NK-92 (cell line): Measurements from ENCODE around the gene SOX13.

ENCODE experiments used
- DNase-seq: peaks from one replicate; lab custom pipeline; 2025; ENCODE audit not compliant: unreplicated experiment; lab: John Stamatoyannopoulos, UW

The SOX13 gene

GRCh38 chr1:204062106-204062505, 10.8 kb upstream of the SOX13 start:
- DNase-seq: no peak

- DNase-seq: no peak
Measured at GRCh38 chr1:204065174-204065985, 7.5 kb upstream of the SOX13 start.

DNA sequence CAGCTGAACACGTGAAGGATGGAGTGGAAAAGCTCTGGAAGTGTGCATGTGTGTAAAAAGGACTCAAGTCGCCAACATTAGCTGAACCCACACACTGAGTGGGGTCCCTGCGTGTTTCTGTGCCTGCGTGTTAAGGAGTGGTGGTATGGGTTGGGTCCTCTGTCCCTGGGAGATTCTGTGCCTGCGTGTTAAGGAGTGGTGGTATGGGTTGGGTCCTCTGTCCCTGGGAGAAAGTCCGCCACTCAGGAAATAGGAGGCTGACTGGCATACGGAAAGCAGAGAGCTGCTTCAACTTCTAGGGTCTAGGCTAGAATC, 7.0 kb upstream of the SOX13 start:
- DNase-seq: no peak

GRCh38 chr1:204067935-204068334, 5.0 kb upstream of the SOX13 start:
- DNase-seq: no peak

GRCh38 chr1:204069887-204070286, 3.0 kb upstream of the SOX13 start:
- DNase-seq: no peak

DNA sequence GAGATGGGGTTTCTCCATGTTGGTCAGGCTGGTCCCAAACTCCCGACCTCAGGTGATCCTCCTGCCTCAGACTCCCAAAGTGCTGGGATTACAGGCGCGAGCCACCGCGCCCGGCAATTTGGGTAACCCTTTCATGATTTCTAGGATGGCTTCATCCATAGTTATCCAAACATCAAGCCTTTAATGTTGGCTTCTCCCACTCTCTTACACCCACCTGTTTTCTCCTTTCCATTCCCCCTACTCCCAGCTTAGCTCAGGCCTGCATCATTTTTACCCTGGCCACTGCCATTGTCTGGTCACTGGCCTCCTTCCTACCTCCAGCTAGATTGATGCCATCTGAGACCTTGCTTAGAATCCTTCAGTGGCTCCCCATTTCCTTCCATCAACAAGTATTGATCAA, 2.0 kb upstream of the SOX13 start:
- no peak for DNase-seq

- no peak for DNase-seq
Measured at GRCh38 chr1:204073837-204074273, 940 bp downstream of the SOX13 start.

DNA sequence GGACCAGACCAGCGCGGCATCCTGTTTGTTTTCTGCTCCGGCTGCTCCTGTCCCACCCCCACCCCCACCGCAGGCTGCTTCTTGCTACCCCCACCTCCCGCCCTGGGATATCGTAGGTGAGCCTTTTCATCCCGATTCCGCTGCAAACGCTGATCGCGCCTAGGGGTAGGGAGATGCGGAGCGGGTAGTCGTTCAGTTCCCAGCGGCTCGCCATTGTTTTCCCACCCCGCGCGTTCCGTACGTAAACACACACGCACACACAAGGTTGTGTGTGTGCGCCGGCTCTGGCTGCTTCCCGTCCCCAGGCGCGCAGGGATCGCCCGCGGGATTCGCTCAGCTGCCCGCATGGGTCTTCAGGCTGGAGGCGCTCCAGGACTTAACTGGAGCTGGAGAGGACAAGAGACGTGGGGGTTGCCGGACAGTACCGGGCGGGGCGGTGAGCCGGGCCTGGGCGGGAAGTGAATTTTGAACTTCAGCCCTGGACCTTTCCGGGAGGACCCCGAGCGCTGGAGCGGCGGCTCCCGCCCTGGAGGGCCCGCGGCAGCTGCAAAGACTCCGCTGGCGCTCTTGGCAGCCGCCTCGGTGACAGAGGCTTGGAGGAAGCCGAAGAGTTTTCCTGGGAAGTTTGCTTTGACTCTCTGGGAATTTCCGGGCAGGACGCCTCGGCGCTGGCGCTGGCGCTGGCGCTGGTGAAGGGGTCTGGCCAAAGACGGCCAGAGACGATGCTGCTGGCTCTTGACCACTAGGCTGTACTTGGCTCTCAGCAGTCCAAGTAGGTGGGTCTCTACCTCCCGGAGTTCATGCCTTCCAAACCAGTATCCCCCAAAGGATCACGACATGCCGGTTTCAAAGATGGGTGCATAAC, 1.6 kb downstream of the SOX13 start:
- DNase-seq: no peak

- DNase-seq: no peak
Measured at GRCh38 chr1:204075139-204075521, 2.2 kb downstream of the SOX13 start.

DNA sequence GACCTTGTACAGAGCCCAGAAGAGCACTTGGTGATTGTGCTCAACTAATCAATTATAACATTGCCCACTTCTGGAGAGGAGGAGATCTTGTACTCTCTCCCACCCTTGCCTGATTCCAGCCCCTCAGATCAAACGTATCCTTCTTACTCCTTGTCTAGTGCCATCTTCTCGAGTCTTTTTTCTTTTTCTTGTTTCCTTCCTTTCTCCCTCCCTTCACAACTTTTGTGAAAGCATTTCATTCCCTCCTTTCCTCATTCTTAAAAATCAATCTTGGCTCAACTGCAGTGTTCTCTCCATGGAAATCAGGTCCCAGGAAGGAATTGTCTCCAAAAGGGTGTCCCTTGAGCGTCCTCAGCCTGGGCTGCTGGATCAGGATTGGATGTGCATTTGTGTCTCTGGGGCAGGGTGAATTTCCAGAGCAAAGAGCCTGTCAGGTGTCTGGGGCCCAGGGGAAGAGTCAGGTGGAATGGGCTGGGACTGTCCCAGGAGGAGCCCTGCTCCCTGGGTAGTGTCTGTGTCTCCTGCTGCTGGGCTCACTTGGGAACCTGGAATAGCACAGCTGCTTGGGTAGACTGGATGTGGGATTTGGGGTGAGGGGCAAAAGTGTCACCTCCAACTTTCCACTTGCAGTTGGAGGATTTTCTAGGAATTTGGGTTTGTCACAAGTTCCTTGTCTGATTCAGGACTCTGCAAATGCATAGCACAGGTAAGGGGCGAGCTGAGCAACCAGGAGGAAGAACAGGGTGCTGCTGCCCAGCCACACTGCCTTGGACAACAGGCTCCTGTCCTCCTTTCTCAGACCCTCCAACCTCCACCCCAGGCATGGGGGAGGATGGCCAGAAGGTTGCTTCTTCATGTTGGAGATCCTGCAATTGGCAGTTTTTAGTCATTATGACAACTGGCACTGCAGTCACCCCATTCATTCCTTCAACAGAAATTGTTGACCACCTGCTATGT, 3.3 kb downstream of the SOX13 start:
- DNase-seq: no peak

DNA sequence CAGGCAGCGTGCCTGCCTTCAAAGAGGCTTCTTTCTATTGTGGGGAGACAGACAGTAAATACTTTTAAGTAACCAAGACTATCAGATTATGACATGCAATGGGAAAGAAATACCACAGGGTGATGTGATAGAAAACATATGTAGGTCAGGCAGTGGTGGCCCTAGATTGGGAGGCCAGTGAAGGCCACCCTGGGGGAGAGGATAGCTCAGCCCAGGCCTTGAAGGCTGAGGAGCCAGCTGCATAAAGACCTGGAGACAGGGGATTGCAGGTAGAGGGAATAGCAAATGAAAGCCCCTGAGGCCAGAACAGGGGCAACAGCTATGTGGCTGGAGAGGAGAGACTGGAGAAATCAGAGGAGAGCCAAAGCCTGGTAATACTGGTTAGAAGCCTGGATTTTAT, 4.0 kb downstream of the SOX13 start:
- no peak for DNase-seq

DNA sequence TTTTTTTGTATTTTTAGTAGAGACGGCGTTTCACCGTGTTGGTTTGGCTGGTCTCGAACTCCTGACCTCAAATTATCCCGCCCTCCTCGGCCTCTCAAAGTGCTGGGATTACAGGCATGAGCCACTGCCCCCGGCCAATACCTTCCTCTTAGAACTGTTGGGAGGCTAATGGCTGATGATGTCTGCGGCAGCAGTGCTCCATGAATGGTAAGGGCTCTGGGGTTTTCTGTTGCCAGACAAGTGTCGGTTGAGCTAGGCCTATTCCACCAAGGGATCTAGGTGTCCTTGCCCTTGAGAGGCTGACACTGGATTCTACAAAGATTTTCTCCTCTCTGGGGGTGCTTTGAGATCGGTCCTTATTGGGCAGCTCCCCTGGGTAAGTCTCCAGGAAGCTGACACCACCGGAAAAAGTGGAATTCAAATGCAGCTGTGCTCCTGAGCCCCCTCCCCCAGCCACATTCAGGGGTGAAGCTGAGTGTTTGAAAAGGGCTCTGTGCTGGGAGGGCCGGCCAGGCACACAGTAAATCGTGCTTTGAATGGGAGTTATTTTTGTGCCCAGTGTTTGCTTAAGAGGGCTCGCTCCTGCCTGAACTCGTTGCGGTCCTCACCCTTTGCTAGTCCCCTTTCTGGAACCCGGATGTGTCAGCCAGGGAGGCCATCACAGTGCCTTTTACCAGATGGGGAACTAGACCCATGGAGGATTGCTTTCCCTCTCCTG, 5.2 kb downstream of the SOX13 start:
- DNase-seq: no peak

DNA sequence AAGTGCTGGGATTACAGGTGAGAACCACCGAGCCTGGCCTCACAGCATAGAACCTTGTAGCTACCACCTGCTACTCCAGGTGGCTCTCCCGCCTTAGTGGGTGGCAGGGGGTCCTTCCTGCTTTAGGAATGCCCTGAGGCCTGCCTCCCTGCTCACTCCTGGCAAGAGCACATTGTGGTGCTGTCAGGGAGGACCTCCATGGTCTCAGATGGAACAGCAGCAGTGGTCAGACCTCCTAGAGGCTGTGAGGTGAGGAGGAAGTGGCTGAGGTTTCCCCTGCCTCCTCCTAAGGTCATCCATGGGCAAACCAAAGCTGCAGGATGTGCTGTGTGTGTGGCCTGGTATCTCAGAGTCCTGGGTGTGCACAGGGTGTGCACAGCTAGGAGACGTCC, 6.7 kb downstream of the SOX13 start:
- no peak for DNase-seq

DNA sequence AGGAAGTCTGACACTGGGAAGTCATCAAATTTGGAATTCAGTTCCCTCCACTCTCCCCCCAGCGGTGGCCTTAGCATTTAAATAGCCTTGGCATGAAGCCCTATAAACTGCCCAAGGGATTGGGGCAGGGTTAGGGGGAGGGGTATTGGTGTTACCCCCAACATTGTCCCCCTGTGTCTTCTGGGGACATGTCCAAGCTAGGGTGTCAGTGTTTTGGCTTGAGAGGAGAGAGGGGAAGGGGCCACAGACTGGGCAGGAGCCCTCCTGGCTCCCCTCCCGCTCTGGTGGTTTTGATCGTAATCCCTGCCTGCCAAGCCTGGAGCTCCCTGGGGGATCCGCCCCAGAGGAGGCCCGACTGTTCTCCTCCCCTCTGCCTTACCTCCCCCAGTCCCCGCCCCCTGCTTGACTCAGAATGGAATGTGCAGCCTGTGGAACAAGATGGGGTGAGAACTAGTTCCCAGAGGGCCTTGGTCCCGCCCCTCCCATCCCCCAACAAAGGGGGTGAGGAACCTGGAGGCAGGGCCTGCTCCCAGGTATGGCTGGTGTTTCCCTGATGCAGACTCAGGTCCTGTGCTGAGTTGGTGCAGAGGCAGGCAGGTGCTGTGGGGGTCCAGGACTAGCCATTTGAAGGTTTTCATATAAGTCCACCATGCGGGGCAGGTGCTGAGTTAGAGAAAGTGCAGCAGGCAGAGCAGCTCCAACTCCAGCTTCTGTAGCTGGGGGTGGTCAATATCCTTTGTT, 7.4 kb downstream of the SOX13 start:
- DNase-seq: no peak

DNA sequence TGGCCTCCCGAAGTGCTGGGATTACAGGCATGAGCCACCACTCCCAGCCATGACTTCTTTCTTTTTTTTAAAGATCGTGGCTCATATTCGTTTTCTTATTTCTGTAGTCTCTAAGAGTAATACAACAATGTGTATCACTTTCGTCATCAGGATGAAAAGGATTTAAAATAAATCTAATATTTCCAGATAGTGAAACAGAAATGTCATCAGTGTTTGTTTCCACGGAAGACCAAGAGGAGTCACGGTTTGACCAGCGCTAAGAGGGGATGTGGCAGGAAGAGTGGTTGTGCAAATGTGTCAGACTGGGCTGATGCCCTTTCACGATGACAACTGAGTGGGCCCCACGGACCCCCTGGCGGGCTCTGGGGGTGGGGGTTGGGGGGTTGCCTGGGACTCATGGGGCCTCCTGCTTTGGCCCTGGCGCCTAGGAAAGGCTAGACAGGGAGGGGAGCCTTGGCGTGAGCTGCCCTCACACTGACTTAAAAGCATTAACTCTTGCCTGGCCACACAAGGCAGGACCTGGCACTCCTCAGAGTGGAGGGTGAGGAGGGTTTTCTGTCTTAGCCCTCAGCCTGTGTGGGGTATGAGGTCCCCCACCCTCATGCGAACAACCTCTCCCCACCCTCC, 8.4 kb downstream of the SOX13 start:
- no peak for DNase-seq

- no peak for DNase-seq
Measured at GRCh38 chr1:204081791-204082513, 9.0 kb downstream of the SOX13 start.

DNA sequence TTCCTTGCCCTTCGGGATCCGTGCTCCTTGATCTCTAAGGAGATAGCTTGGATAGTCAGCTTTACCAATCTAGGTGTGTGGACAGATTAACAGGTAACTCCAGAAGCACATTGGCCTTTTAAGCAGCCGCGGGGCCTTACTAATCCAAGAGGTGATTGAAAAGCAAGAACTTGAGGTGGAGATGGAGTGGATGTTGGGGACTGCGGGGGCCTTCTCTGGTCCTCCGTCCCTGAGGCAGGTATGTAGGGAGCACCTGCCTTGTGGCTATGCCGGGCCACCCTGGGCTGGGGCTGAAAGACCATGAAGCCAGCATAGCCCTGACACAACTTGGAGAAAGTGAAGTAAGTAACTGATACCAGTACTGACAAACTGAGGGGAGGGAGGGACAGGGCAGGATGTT, 10.6 kb downstream of the SOX13 start:
- no peak for DNase-seq

DNA sequence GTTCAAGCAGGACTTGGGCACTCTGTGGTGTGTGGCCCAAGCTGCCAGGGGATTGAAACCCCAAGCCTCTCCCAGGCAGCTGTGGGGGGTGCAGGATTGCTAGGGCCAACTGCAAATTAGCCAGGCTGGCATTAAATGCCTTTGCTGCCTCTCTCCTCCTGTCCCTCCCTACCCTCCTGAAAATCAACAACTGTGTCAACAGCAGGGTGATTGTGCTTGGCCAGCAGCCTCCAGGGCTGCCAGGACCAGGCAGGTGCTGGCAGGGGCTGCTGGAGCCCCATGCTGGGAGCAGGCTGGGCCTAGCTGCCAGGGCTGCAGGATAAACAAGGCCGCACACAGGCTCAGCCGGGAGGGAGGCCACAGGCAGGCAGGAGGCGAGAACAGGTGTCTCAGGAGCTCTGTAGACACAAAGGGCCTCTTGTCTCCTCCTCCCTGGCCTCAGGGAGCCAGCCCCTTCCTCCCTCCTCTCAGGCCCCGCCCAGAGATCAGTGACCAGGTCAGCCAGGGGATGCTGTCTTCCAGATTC, 11.4 kb downstream of the SOX13 start:
- no peak for DNase-seq

GRCh38 chr1:204085876-204086275, 13.0 kb downstream of the SOX13 start:
- DNase-seq: no peak
